Large intestine (tissue), 3 donors: ENCODE results near the gene ACKR1. TPM values are rescaled to one million over a fixed set of nuclear protein-coding genes. Genes with fewer than 3 reads are reported as not detected.

Experiments
- DNase-seq, 2 donors: peaks; one replicate each; pipeline versions ENCODE4 v3.0.0 to v3.0.0-alpha.2; 2013
- H3K27ac ChIP-seq: one replicate; pipeline ENCODE4 v1.5.1; 2013; ENCODE audit warnings: low read length
- H3K27me3 ChIP-seq: 2 replicates; pipeline ENCODE4 v1.6.1; 2013; ENCODE audit warnings: low read length; ENCODE audit not compliant: control insufficient read depth, insufficient read depth
- H3K36me3 ChIP-seq: 2 replicates; pipeline ENCODE4 v1.6.1; 2013; ENCODE audit warnings: low read length; ENCODE audit not compliant: control insufficient read depth, insufficient read depth
- H3K4me1 ChIP-seq: one replicate; pipeline ENCODE4 v1.6.1; 2013; ENCODE audit warnings: low read length; ENCODE audit not compliant: control insufficient read depth, insufficient read depth
- H3K4me3 ChIP-seq: one replicate; pipeline ENCODE4 v1.5.1; 2013; ENCODE audit warnings: low read length
- H3K9me3 ChIP-seq: one replicate; pipeline ENCODE4 v1.6.1; 2013; ENCODE audit warnings: mild to moderate bottlenecking, low read depth, low read length, moderate library complexity; ENCODE audit not compliant: control insufficient read depth
- WGBS: methylation state at CpG from one replicate; pipeline ENCODE4 v1.1.5; 2013; ENCODE audit warnings: low lambda C conversion rate; ENCODE audit not compliant: insufficient coverage; 5-methylcytosine and 5-hydroxymethylcytosine counted together
- polyA plus RNA-seq: library from polyadenylated mRNA; unstranded; fragments of 120-200 nt; gene quantifications from one replicate; pipeline ENCODE4 v1.2.1, GENCODE V29; 2013

The ACKR1 gene
- polyA plus RNA-seq, 1 donor, result 3.2 TPM

- DNase-seq, result no peak
- Histone ChIP-seq H3K9me3 (no peaks in the 10 kb centered on the region), H3K36me3 (no peaks in the 10 kb centered on the region), H3K27me3 (peaks cover 55% of the 10 kb centered on the region), H3K27ac (no peak overlapping the region), H3K4me3 (no peak overlapping the region), H3K4me1 (no peaks in the 10 kb centered on the region)
- WGBS, result no CpG with 5 or more reads among the region's 3 CpGs
These were observed 17.6 kb upstream of the ACKR1 start for GRCh38 chr1:159187033-159187432.

- no peak for DNase-seq
- Histone ChIP-seq H3K4me1 (no peaks in the 10 kb centered on the region), H3K9me3 (no peaks in the 10 kb centered on the region), H3K27ac (no peak overlapping the region), H3K27me3 (peaks cover 52% of the 10 kb centered on the region), H3K36me3 (no peaks in the 10 kb centered on the region), H3K4me3 (no peak overlapping the region)
- WGBS, result 12% methylated on average over 5 of the region's 14 CpGs
These were observed 16.9 kb upstream of the ACKR1 start for GRCh38 chr1:159187647-159188374.

- Histone ChIP-seq H3K4me1 (no peaks in the 10 kb centered on the region), H3K27me3 (peaks cover 52% of the 10 kb centered on the region), H3K4me3 (no peak overlapping the region), H3K9me3 (no peaks in the 10 kb centered on the region), H3K36me3 (no peaks in the 10 kb centered on the region), H3K27ac (no peak overlapping the region)
- WGBS, result 0% methylated on average over 1 of the region's 24 CpGs
- peak; percentile 38 to 44 for DNase-seq
These were observed 16.3 kb upstream of the ACKR1 start for GRCh38 chr1:159188375-159188788.

- no peaks in the 10 kb centered on the region for H3K36me3 ChIP-seq
- H3K4me3 ChIP-seq, result no peak overlapping the region
- no peak overlapping the region for H3K27ac ChIP-seq
- H3K27me3 ChIP-seq, result peaks cover 48% of the 10 kb centered on the region
- DNase-seq, result no peak
- H3K9me3 ChIP-seq, result no peaks in the 10 kb centered on the region
- no CpG with 5 or more reads among the region's 2 CpGs for WGBS
- no peaks in the 10 kb centered on the region for H3K4me1 ChIP-seq
These were observed 14.2 kb upstream of the ACKR1 start for GRCh38 chr1:159190441-159190840.

GRCh38 chr1:159196543-159196942 is 8.1 kb upstream of the ACKR1 start:
- Histone ChIP-seq H3K4me1 (peaks cover under 1% of the 10 kb centered on the region), H3K27ac (no peak overlapping the region), H3K4me3 (no peak overlapping the region), H3K9me3 (no peaks in the 10 kb centered on the region), H3K27me3 (peaks cover 6% of the 10 kb centered on the region), H3K36me3 (no peaks in the 10 kb centered on the region)
- WGBS, result 80% methylated on average over 1 of the region's 5 CpGs
- no peak for DNase-seq

GRCh38 chr1:159197561-159198557 is 6.8 kb upstream of the ACKR1 start:
- no peak overlapping the region for H3K27ac ChIP-seq
- WGBS, result no CpG with 5 or more reads among the region's 12 CpGs

GRCh38 chr1:159199901-159200300 is 4.8 kb upstream of the ACKR1 start:
- H3K36me3 ChIP-seq, result no peaks in the 10 kb centered on the region
- H3K4me1 ChIP-seq, result peaks cover 4% of the 10 kb centered on the region
- no peak for DNase-seq
- 79% methylated on average over 1 of the region's 5 CpGs for WGBS
- H3K27me3 ChIP-seq, result peaks cover 5% of the 10 kb centered on the region
- no peak overlapping the region for H3K4me3 ChIP-seq
- no peaks in the 10 kb centered on the region for H3K9me3 ChIP-seq
- H3K27ac ChIP-seq, result no peak overlapping the region

More at GRCh38 chr1:159197561-159198557, 6.8 kb upstream of the ACKR1 start:
- Histone ChIP-seq H3K4me3 (no peak overlapping the region), H3K36me3 (no peaks in the 10 kb centered on the region), H3K4me1 (peaks cover 4% of the 10 kb centered on the region), H3K27me3 (peaks cover 2% of the 10 kb centered on the region), H3K9me3 (no peaks in the 10 kb centered on the region)
- peak; percentile 47 for DNase-seq

GRCh38 chr1:159200769-159201168 is 3.9 kb upstream of the ACKR1 start:
- no peaks in the 10 kb centered on the region for H3K36me3 ChIP-seq
- DNase-seq, result no peak

GRCh38 chr1:159201642-159202041 is 3.0 kb upstream of the ACKR1 start:
- Histone ChIP-seq H3K9me3 (no peaks in the 10 kb centered on the region), H3K4me1 (peaks cover 4% of the 10 kb centered on the region), H3K4me3 (no peak overlapping the region), H3K36me3 (no peaks in the 10 kb centered on the region), H3K27me3 (peaks cover 8% of the 10 kb centered on the region), H3K27ac (no peak overlapping the region)
- WGBS, result no CpG with 5 or more reads among the region's 5 CpGs
- DNase-seq, result peak in 1 of 2 donors; percentile 36

More at GRCh38 chr1:159200769-159201168, 3.9 kb upstream of the ACKR1 start:
- Histone ChIP-seq H3K4me3 (no peak overlapping the region), H3K27ac (no peak overlapping the region), H3K9me3 (no peaks in the 10 kb centered on the region), H3K27me3 (peaks cover 8% of the 10 kb centered on the region), H3K4me1 (peaks cover 4% of the 10 kb centered on the region)
- no CpG with 5 or more reads among the region's 18 CpGs for WGBS

GRCh38 chr1:159203610-159204009 is 1.1 kb upstream of the ACKR1 start:
- WGBS, result no CpG with 5 or more reads among the region's 6 CpGs
- Histone ChIP-seq H3K4me3 (no peak overlapping the region), H3K4me1 (peaks cover 4% of the 10 kb centered on the region), H3K9me3 (no peaks in the 10 kb centered on the region), H3K36me3 (no peaks in the 10 kb centered on the region), H3K27me3 (peaks cover 20% of the 10 kb centered on the region), H3K27ac (no peak overlapping the region)
- DNase-seq, result no peak
